Skin epidermis (tissue), 12 donors: ENCODE measurements around the gene BAHCC1.

Source experiments
- H3K27ac ChIP-seq, 21 experiments: fragments of 200-600 bp; sonication (generic) in 11 of 21; one replicate each; pipeline ENCODE4 v1.5.0; 2020; ENCODE audit warnings: mild to moderate bottlenecking in 3 of 21, inconsistent platforms in 2 of 21, moderate library complexity in 2 of 21
- H3K4me3 ChIP-seq, 7 experiments: fragments of 200-600 bp; sonication (generic) in 2 of 7; one replicate each; pipeline ENCODE4 v1.5.0; 2020; ENCODE audit warnings: inconsistent platforms in 2 of 7, mild to moderate bottlenecking in 2 of 7, moderate library complexity in 1 of 7

The BAHCC1 gene

DNA sequence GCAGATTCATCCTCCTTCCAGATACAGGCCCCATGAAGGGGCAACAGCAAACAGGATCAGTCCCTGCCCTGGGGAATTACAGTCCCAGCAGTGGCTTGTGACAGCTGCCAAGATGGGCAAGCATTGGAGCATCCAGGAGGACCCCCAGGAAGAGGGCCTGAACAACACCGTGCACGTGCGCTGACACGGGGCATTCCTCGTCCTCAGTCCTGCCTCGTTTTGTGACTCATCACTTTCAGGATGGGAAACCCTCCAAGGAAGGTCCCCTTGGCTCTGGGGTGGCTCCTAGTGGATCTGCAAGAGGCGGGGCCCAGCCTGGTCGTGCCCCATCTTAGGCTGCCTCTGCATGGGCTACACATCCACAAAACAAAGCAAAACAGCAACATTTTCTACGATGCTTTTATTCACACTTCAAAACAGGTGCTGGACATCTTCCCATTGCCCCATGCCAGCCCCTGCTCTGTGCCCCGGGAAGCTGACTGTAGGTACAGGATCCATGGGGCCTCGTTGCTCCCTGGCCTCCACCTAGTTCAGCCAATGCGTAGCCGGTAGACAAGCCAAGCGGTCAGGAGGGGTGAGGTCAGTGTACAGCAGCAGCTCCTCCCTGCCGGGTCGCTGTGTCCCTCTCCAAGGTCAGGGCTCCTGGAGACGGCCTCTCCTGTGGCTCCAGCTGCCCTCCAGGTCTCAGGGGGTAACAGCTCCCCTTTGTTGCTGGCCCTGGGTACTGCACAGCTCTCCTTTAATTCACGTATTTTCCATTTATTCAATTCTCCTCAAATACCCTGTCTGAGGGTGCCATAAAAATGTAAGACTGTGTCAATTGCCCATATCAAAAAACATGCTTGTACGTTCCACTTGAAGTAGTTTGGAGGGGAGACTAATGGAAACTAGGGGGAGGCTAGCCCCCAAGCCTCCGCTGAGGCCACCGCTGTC lies 85.1 kb downstream of the BAHCC1 start:
- H3K4me3 ChIP-seq = peak overlapping the region in 1 of 7 experiments; percentile 34
- no peak overlapping the region for H3K27ac ChIP-seq

GRCh38 chr17:81481073-81481799 lies 86.0 kb downstream of the BAHCC1 start:
- Histone ChIP-seq H3K27ac (peak overlapping the region in 1 of 21 experiments; percentile 78), H3K4me3 (peak overlapping the region; percentile 3 to 34 (median 23))

DNA sequence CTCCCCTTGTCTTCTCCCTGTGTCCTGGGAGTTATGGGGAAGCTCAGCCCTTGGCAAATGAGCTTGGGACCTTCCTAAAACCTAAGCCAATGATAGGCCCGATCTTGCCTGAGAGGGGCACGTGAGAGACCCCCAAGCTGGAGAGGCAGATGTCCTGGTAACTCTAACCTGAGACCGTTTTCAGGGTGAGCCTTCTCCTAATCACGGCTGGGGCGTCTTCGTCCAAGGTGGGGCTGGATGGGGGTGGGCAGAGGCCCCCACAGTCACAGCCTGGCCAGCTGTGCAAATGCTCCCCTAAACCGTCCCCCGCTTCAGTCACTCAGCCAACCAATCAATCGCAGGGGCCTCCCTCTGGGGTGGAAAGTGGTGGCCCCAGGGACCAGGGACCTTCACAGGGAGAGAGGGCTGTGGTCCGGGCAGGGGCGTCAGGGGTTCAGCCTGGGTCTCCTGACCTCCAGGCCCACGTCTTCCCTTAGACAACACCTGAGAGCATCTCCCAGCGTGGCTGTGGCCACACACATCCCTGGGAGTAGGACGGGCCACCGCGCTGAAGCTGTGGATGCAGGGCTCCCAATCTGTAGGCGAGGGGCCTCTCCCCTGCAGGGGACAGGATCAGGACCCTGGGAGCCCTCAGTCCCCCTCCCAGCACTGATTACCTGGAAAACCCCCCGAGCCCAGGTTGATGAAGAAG lies 86.7 kb downstream of the BAHCC1 start:
- peak overlapping the region; percentile 3 to 34 (median 23) for H3K4me3 ChIP-seq
- peak overlapping the region in 1 of 21 experiments; percentile 78 for H3K27ac ChIP-seq

GRCh38 chr17:81482673-81483072 lies 87.4 kb downstream of the BAHCC1 start:
- H3K27ac ChIP-seq = no peak overlapping the region
- H3K4me3 ChIP-seq = no peak overlapping the region

DNA sequence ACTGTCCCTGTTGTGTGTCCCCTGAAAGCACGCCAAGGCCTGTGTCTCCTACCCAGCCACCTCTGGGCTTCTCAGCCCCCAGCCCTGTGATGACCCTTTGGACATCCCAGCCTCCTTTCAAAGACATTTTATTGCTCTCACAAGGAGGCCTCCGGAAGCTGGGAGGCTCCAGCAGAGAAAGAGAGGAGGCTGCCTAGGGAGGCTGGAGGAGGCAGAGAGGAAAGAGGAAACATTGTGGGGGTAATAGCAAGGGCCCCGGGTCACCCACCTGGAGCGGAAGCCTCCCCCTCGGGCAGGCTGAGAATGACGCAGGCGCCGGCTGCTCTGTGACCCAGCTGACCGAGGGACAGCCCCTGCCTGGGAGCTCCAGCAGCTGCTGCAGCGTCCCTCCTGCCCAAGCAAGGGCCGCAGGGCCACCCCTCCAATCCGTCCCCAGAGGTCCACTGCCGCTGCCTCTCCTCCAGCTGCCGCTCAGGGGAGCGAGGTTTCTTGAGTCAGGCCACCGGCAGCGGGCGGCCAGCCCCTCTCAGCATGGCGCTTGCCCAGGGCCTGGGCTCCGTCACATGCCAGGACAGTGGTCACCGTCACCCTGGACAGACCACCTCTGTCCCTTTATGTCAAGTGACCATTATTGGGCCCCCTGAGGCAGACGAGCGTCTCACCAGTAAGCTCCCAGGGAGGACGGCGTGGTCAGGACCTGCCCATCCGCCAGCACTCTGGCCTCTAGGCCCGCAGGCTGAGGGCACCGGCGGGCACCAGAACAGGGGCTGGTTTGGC lies 88.0 kb downstream of the BAHCC1 start:
- no peak overlapping the region for H3K27ac ChIP-seq
- peak overlapping the region in 2 of 7 experiments; percentile 17 to 23 for H3K4me3 ChIP-seq

DNA sequence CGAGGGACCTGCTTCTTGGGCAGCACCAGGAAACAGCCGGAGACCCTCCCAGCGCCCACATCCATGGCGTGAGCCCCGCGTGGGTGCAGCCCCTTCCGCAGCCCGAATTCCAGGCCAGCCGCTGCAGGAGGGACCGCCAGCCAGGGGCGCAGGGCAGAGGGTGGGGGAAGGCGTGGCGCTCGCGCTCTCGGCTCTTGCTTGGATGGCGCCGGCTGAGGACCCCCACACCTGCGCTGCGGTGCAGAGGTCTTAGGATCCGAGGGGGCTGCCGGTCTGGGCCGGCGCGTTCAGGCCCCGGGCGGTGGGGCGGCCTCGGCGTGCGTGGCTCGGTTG lies 88.6 kb downstream of the BAHCC1 start:
- H3K27ac ChIP-seq = peak overlapping the region in 1 of 21 experiments; percentile 7

GRCh38 chr17:81484195-81484979 lies 89.1 kb downstream of the BAHCC1 start:
- Histone ChIP-seq H3K4me3 (peak overlapping the region in 6 of 7 experiments; percentile 17 to 41 (median 28)), H3K27ac (peak overlapping the region in 2 of 21 experiments; percentile 7 to 25)

More for the DNA sequence above, 88.6 kb downstream of the BAHCC1 start:
- H3K4me3 ChIP-seq = peak overlapping the region in 6 of 7 experiments; percentile 17 to 41 (median 28)

DNA sequence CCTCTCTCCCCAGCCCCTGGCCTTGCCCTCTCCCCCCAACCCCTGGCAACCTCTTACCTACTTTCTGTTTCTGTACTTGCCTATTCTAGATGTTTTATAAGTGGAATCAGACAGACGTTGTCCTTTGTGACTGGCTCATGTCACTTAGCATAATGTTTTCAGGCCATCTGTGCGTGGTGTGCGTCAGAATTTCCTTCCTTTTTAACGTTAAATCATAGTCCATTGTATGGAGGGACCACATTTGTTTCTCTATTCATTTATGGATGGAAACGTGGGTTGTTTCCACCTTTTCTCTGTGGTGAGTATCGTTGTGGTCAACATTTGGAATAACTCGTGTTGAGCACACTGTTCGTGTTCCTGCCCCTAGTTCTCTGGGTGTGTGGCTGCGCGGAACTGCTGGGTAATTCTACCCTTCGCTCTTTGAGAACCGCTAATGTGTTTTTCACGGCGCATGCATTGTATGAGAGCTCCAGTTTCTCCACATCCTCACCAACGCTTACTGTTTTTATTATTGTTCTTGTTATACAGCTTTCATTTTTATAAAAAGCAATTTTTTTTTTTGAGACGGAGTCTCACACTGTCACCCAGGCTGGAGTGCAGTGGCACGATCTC lies 91.0 kb downstream of the BAHCC1 start:
- no peak overlapping the region for H3K27ac ChIP-seq
- no peak overlapping the region for H3K4me3 ChIP-seq

GRCh38 chr17:81487089-81487486 lies 91.8 kb downstream of the BAHCC1 start:
- Histone ChIP-seq H3K27ac (no peak overlapping the region), H3K4me3 (peak overlapping the region in 2 of 7 experiments; percentile 29 to 48)

- Histone ChIP-seq H3K4me3 (peak overlapping the region; percentile 29 to 58 (median 51)), H3K27ac (peak overlapping the region; percentile 19 to 95 (median 87))
Observed at GRCh38 chr17:81487487-81488275, 92.4 kb downstream of the BAHCC1 start.

DNA sequence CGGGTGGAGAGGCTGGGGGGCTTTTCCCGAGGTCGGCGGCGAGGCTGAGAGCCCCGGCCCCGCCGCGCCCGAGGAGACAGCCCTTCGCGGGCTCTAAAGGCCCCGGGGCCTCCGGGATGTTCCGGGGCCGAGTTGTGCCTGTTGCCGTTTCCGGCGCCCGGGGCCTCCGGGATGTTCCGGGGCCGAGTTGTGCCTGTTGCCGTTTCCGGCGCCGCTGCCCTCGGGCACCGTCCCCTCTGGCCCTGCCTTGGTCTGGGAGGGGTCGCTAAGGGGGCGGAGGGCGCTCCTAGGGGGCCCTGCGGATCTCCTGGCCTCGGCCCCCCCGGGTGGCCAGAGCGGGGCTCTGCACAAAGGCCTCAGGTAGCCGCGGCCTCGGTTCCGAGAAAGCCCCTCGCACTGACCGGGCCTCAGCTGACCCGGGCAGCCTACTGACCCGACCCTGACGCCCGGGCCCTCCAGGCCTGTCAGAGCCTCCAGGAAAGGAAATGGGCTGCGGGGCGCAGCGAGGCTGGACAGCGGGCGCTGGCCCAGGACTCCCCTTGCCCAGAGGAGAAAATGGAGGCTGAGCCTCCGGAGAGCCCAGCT lies 93.1 kb downstream of the BAHCC1 start:
- peak overlapping the region; percentile 29 to 58 (median 51) for H3K4me3 ChIP-seq
- peak overlapping the region; percentile 19 to 95 (median 87) for H3K27ac ChIP-seq

GRCh38 chr17:81489012-81489997 lies 94.0 kb downstream of the BAHCC1 start:
- no peak overlapping the region for H3K4me3 ChIP-seq
- peak overlapping the region in 3 of 21 experiments; percentile 25 to 93 (median 90) for H3K27ac ChIP-seq

DNA sequence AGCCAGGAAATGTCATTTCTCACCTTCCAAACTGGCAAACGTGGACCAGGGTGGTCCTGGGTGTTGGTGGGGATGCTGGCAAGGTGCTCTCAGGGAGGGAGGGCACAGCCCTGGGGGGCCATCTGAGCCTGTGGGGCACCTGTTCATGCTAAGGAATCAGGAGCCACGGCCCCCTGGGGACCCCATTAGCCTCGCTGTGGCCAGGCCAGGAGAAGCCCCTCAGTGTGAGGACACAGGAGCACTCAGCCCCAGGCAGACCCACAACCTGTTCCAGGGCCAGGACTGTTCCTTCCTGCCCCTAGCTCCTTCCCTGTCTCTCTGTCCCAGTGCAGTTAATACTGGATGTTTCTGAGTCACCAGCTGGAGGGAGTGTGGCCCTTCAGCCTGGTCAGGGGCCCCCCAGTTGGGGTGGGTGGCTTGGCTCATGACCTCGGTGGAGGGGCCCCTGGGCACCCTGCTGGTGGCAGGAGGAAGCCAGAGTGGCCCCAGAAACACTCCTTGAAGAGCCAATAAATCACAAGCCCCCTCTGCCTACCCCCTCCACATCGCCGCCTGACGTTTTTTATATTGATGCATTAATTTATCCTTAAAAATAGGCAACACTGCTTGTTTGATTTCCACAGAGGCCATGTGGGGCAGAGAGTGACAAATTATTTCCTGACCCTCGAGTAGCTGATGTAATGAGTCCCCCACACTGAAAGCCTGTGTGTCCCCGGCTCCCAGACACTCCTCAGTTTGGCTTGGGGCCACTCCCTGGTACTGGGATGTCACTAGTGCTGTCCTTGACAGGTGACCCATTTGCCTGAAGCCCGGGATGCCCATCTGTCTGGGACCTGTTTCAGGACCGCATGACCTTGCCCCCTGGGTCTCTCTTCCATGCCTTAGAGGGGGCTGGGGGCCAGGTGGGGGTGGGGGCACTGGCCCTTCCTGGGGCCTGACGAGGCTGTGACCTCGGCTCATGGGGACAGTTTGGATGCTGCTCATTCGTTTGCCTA lies 95.0 kb downstream of the BAHCC1 start:
- Histone ChIP-seq H3K4me3 (no peak overlapping the region), H3K27ac (no peak overlapping the region)

DNA sequence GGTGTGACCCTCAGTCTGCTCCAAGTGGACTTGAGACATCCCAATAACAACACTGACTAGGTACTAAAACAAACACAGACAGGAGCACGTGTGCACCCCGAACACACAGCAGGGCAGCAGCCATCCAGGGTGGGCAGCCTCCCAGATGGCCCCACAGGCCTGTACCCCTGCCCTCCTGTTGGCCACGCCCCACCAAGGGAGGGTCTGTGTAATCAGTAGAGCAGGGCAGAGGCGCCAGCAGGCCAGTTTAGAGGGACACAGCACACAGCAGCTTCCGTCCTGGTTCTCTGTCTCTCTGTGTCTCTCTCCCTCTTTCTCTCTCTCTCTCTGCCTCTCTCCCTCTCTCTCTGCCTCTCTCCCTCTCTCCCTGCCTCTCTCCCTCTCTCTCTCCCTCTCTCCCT lies 95.9 kb downstream of the BAHCC1 start:
- Histone ChIP-seq H3K27ac (no peak overlapping the region), H3K4me3 (no peak overlapping the region)

- Histone ChIP-seq H3K27ac (no peak overlapping the region), H3K4me3 (no peak overlapping the region)
Observed at GRCh38 chr17:81491761-81492160, 96.5 kb downstream of the BAHCC1 start.
